ENCODE results near the gene GINS1. TPM values are rescaled to one million over a fixed set of nuclear protein-coding genes. Genes with fewer than 3 reads are reported as not detected.
A peak's percentile ranks its signal among the peaks of the same experiment; 100 is the strongest.
"Not testable (repeated sequence)": the region's sequence is repeated elsewhere in the genome, so short reads cannot be mapped to it uniquely, and the experiment has no call there.

Gene GINS1
- total and polyA plus RNA-seq, 4 donors = 7.9 to 14.8 (median 12.5) TPM

GRCh38 chr20:25400291-25400732 lies 7.2 kb upstream of the GINS1 start:
- not testable (repeated sequence) for H3K27ac ChIP-seq (ENCODE audit: low read depth, low read length); H3K27me3 ChIP-seq (ENCODE audit: control insufficient read depth, insufficient read depth, low read length); H3K36me3 ChIP-seq (ENCODE audit: control insufficient read depth, insufficient read depth, low read length); H3K9me3 ChIP-seq (ENCODE audit: control insufficient read depth, insufficient read depth, low read length); H3K4me1 ChIP-seq (ENCODE audit: control insufficient read depth, insufficient read depth, low read length); DNase-seq (ENCODE audit: low read depth in 4 of 6, low spot score in 6 of 6); H3K4me3 ChIP-seq (ENCODE audit: low read depth, low read length)
- 63% methylated on average over 11 of the region's 11 CpGs for WGBS (ENCODE audit: insufficient coverage)

GRCh38 chr20:25402583-25402982 lies 4.9 kb upstream of the GINS1 start:
- Histone ChIP-seq H3K4me3 (ENCODE audit: low read depth, low read length) (no peak overlapping the region), H3K27ac (ENCODE audit: low read depth, low read length) (no peak overlapping the region), H3K9me3 (ENCODE audit: control insufficient read depth, insufficient read depth, low read length) (no peaks in the 10 kb centered on the region), H3K4me1 (ENCODE audit: control insufficient read depth, insufficient read depth, low read length) (no peaks in the 10 kb centered on the region), H3K36me3 (ENCODE audit: control insufficient read depth, insufficient read depth, low read length) (no peaks in the 10 kb centered on the region), H3K27me3 (ENCODE audit: control insufficient read depth, insufficient read depth, low read length) (no peaks in the 10 kb centered on the region)
- 90% methylated on average over 3 of the region's 7 CpGs for WGBS (ENCODE audit: insufficient coverage)
- DNase-seq (ENCODE audit: low read depth in 4 of 6, low spot score in 6 of 6) = no peak

GRCh38 chr20:25408170-25408547 lies 686 bp downstream of the GINS1 start:
- Histone ChIP-seq H3K9me3 (ENCODE audit: control insufficient read depth, insufficient read depth, low read length) (no peaks in the 10 kb centered on the region), H3K27me3 (ENCODE audit: control insufficient read depth, insufficient read depth, low read length) (no peaks in the 10 kb centered on the region), H3K36me3 (ENCODE audit: control insufficient read depth, insufficient read depth, low read length) (no peaks in the 10 kb centered on the region), H3K27ac (ENCODE audit: low read depth, low read length) (no peak overlapping the region), H3K4me3 (ENCODE audit: low read depth, low read length) (peak overlapping the region; percentile 74), H3K4me1 (ENCODE audit: control insufficient read depth, insufficient read depth, low read length) (peaks cover 6% of the 10 kb centered on the region)
- WGBS (ENCODE audit: insufficient coverage) = 0% methylated on average over 1 of the region's 4 CpGs
- DNase-seq (ENCODE audit: low read depth in 4 of 6, low spot score in 6 of 6) = no peak

GRCh38 chr20:25408890-25409289 lies 1.4 kb downstream of the GINS1 start:
- Histone ChIP-seq H3K27ac (ENCODE audit: low read depth, low read length) (no peak overlapping the region), H3K9me3 (ENCODE audit: control insufficient read depth, insufficient read depth, low read length) (no peaks in the 10 kb centered on the region), H3K4me1 (ENCODE audit: control insufficient read depth, insufficient read depth, low read length) (peaks cover 6% of the 10 kb centered on the region), H3K4me3 (ENCODE audit: low read depth, low read length) (no peak overlapping the region), H3K27me3 (ENCODE audit: control insufficient read depth, insufficient read depth, low read length) (no peaks in the 10 kb centered on the region), H3K36me3 (ENCODE audit: control insufficient read depth, insufficient read depth, low read length) (no peaks in the 10 kb centered on the region)
- WGBS (ENCODE audit: insufficient coverage) = 88% methylated on average over 5 of the region's 5 CpGs
- DNase-seq (ENCODE audit: low read depth in 4 of 6, low spot score in 6 of 6) = no peak

- WGBS (ENCODE audit: insufficient coverage) = no CpG with 5 or more reads among the region's 1 CpG
- Histone ChIP-seq H3K27me3 (ENCODE audit: control insufficient read depth, insufficient read depth, low read length) (no peaks in the 10 kb centered on the region), H3K4me3 (ENCODE audit: low read depth, low read length) (no peak overlapping the region), H3K9me3 (ENCODE audit: control insufficient read depth, insufficient read depth, low read length) (no peaks in the 10 kb centered on the region), H3K36me3 (ENCODE audit: control insufficient read depth, insufficient read depth, low read length) (peaks cover 3% of the 10 kb centered on the region), H3K4me1 (ENCODE audit: control insufficient read depth, insufficient read depth, low read length) (no peaks in the 10 kb centered on the region), H3K27ac (ENCODE audit: low read depth, low read length) (no peak overlapping the region)
- DNase-seq (ENCODE audit: low read depth in 4 of 6, low spot score in 6 of 6) = no peak
Measured at GRCh38 chr20:25418776-25419175, 11.3 kb downstream of the GINS1 start.

GRCh38 chr20:25421102-25421501 lies 13.6 kb downstream of the GINS1 start:
- Histone ChIP-seq H3K9me3 (ENCODE audit: control insufficient read depth, insufficient read depth, low read length) (no peaks in the 10 kb centered on the region), H3K27ac (ENCODE audit: low read depth, low read length) (no peak overlapping the region), H3K4me3 (ENCODE audit: low read depth, low read length) (no peak overlapping the region), H3K4me1 (ENCODE audit: control insufficient read depth, insufficient read depth, low read length) (no peaks in the 10 kb centered on the region), H3K27me3 (ENCODE audit: control insufficient read depth, insufficient read depth, low read length) (no peaks in the 10 kb centered on the region), H3K36me3 (ENCODE audit: control insufficient read depth, insufficient read depth, low read length) (peaks cover 3% of the 10 kb centered on the region)
- no peak for DNase-seq (ENCODE audit: low read depth in 4 of 6, low spot score in 6 of 6)

GRCh38 chr20:25422032-25422431 lies 14.6 kb downstream of the GINS1 start:
- H3K27ac ChIP-seq (ENCODE audit: low read depth, low read length) = no peak overlapping the region
- H3K4me3 ChIP-seq (ENCODE audit: low read depth, low read length) = no peak overlapping the region
- H3K9me3 ChIP-seq (ENCODE audit: control insufficient read depth, insufficient read depth, low read length) = no peaks in the 10 kb centered on the region
- DNase-seq (ENCODE audit: low read depth in 4 of 6, low spot score in 6 of 6) = no peak
- 90% methylated on average over 2 of the region's 4 CpGs for WGBS (ENCODE audit: insufficient coverage)
- H3K27me3 ChIP-seq (ENCODE audit: control insufficient read depth, insufficient read depth, low read length) = no peaks in the 10 kb centered on the region
- peaks cover 10% of the 10 kb centered on the region for H3K36me3 ChIP-seq (ENCODE audit: control insufficient read depth, insufficient read depth, low read length)
- no peaks in the 10 kb centered on the region for H3K4me1 ChIP-seq (ENCODE audit: control insufficient read depth, insufficient read depth, low read length)

GRCh38 chr20:25424536-25424935 lies 17.1 kb downstream of the GINS1 start:
- DNase-seq (ENCODE audit: low read depth in 4 of 6, low spot score in 6 of 6) = no peak
- Histone ChIP-seq H3K4me3 (ENCODE audit: low read depth, low read length) (no peak overlapping the region), H3K9me3 (ENCODE audit: control insufficient read depth, insufficient read depth, low read length) (no peaks in the 10 kb centered on the region), H3K4me1 (ENCODE audit: control insufficient read depth, insufficient read depth, low read length) (no peaks in the 10 kb centered on the region), H3K27ac (ENCODE audit: low read depth, low read length) (no peak overlapping the region), H3K36me3 (ENCODE audit: control insufficient read depth, insufficient read depth, low read length) (peaks cover 15% of the 10 kb centered on the region), H3K27me3 (ENCODE audit: control insufficient read depth, insufficient read depth, low read length) (no peaks in the 10 kb centered on the region)
- WGBS (ENCODE audit: insufficient coverage) = no CpG with 5 or more reads among the region's 3 CpGs

GRCh38 chr20:25437153-25437581 lies 29.7 kb downstream of the GINS1 start:
- Histone ChIP-seq H3K4me3 (ENCODE audit: low read depth, low read length) (no peak overlapping the region), H3K36me3 (ENCODE audit: control insufficient read depth, insufficient read depth, low read length) (peaks cover 3% of the 10 kb centered on the region), H3K27me3 (ENCODE audit: control insufficient read depth, insufficient read depth, low read length) (no peaks in the 10 kb centered on the region), H3K27ac (ENCODE audit: low read depth, low read length) (no peak overlapping the region), H3K9me3 (ENCODE audit: control insufficient read depth, insufficient read depth, low read length) (no peaks in the 10 kb centered on the region), H3K4me1 (ENCODE audit: control insufficient read depth, insufficient read depth, low read length) (no peaks in the 10 kb centered on the region)
- DNase-seq (ENCODE audit: low read depth in 4 of 6, low spot score in 6 of 6) = no peak
- WGBS (ENCODE audit: insufficient coverage) = 46% methylated on average over 2 of the region's 4 CpGs

- Histone ChIP-seq H3K36me3 (ENCODE audit: control insufficient read depth, insufficient read depth, low read length) (peaks cover 3% of the 10 kb centered on the region), H3K27ac (ENCODE audit: low read depth, low read length) (no peak overlapping the region), H3K4me1 (ENCODE audit: control insufficient read depth, insufficient read depth, low read length) (no peaks in the 10 kb centered on the region), H3K9me3 (ENCODE audit: control insufficient read depth, insufficient read depth, low read length) (no peaks in the 10 kb centered on the region), H3K4me3 (ENCODE audit: low read depth, low read length) (no peak overlapping the region), H3K27me3 (ENCODE audit: control insufficient read depth, insufficient read depth, low read length) (no peaks in the 10 kb centered on the region)
- no peak for DNase-seq (ENCODE audit: low read depth in 4 of 6, low spot score in 6 of 6)
- WGBS (ENCODE audit: insufficient coverage) = no CpG with 5 or more reads among the region's 3 CpGs
Measured at GRCh38 chr20:25439328-25439727, 31.9 kb downstream of the GINS1 start.
